CD8-positive, alpha-beta memory T cell (primary cell): Measurements from ENCODE around the gene DUSP5. TPM values are rescaled to one million over a fixed set of nuclear protein-coding genes. Genes with fewer than 3 reads are reported as not detected.

ENCODE experiments used
- polyA plus RNA-seq: library from polyadenylated mRNA; unstranded; fragments of 300-500 nt; fragmentation: Illumina TruSeq; gene quantifications from one replicate; pipeline ENCODE4 v1.2.3, GENCODE V29; 2021
- total RNA-seq, 2 experiments: library from RNA; stranded (reverse); gene quantifications; one replicate each; pipeline ENCODE4 v1.2.3, GENCODE V29; 2021

DUSP5 gene
- total and polyA plus RNA-seq, 3 experiments from 2014 or later, result 3.0 to 69.8 (median 68.5) TPM

Other genes starting within 250 kb of the DUSP5 start
- gene SMNDC1, start 193.0 kb upstream of the DUSP5 start, total RNA-seq, result 10 to 100 TPM; 54.9 to 60.1 TPM
- gene SMNDC1, start 193.0 kb upstream of the DUSP5 start, polyA plus RNA-seq, result 17.7 TPM
- 10 to 100 TPM; 77.7 to 77.9 TPM for gene SMC3, start 69.8 kb downstream of the DUSP5 start, total RNA-seq
- gene SMC3, start 69.8 kb downstream of the DUSP5 start, polyA plus RNA-seq, result 102 TPM
- under 1 TPM; 0.07 to 0.09 TPM for gene RBM20, start 146.4 kb downstream of the DUSP5 start, total RNA-seq
- not detected for gene RBM20, start 146.4 kb downstream of the DUSP5 start, polyA plus RNA-seq